HCT116 (cell line): ENCODE results near the gene ABHD5. TPM values are rescaled to one million over a fixed set of nuclear protein-coding genes. Genes with fewer than 3 reads are reported as not detected.

Experiments
- ATAC-seq: fragments of 200-7000 bp; cut with Tn5 transposase; 2 replicates; pipeline ENCODE4 v1.9.1; 2020; ENCODE audit warnings: mild to moderate bottlenecking, moderate library complexity
- BruUV-seq: library from RNA; stranded (reverse); fragments of 400-500 nt; replicated peaks from 2 replicates; lab custom pipeline; 2021; lab: Mats Ljungman, UMichigan
- CTCF ChIA-PET: fragments of 300-600 bp; sonication (Branson Sonifier 250); formaldehyde crosslinking; loops from one replicate; lab custom pipeline; 2021; ENCODE audit warnings: antibody characterized with exemption; lab: Charles Lee
- POLR2A ChIA-PET: fragments of 300-600, 350-600 bp; sonication (Branson Sonifier 250); formaldehyde crosslinking; loops from one replicate; lab custom pipeline; 2021; ENCODE audit warnings: antibody characterized with exemption; lab: Charles Lee
- RAD21 ChIA-PET, 2 experiments: fragments of 300-600 bp; sonication (Branson Sonifier 250); formaldehyde crosslinking; loops; one replicate each; lab custom pipeline; 2023; ENCODE audit warnings: low total read pairs in 2 of 2; ENCODE audit not compliant: uncharacterized antibody in 2 of 2, unreplicated experiment in 2 of 2, low non-redundant PET in 1 of 2; lab: Charles Lee
- DNase-seq: peaks from one replicate; pipeline ENCODE4 v3.0.0-alpha.2; 2010; ENCODE audit warnings: low read depth, low spot score
- H2AFZ ChIP-seq: fragments of 200-600 bp; shearing (Covaris generic), sonication (generic); 2 replicates; pipeline ENCODE4 v1.6.1; 2017; ENCODE audit warnings: low read depth, mixed run types, mixed read lengths, antibody characterized with exemption, low read length; ENCODE audit not compliant: poor library complexity, severe bottlenecking
- H3K27ac ChIP-seq: 2 replicates; pipeline ENCODE4 v1.5.1; 2012; ENCODE audit warnings: low read depth, low read length
- H3K27me3 ChIP-seq: fragments of 200-600 bp; sonication (generic); 2 replicates; pipeline ENCODE4 v1.6.1; 2016; ENCODE audit warnings: mixed run types, low read length, mixed read lengths; ENCODE audit not compliant: insufficient read depth
- H3K36me3 ChIP-seq, 2 experiments: fragments of 200-500 bp in 1 of 2; fragments of 200-600 bp in 1 of 2; sonication (Bioruptor generic) in 1 of 2; sonication (generic) in 1 of 2; 2 replicates each; pipeline versions ENCODE4 v1.5.1 to v1.6.1; 2014 to 2016; ENCODE audit warnings: low read length in 2 of 2, inconsistent platforms in 1 of 2, mixed read lengths in 1 of 2, mixed run types in 1 of 2; ENCODE audit not compliant: insufficient read depth in 2 of 2, control insufficient read depth in 1 of 2
- H3K4me1 ChIP-seq, 2 experiments: fragments of 200-600 bp in 1 of 2; sonication (generic) in 1 of 2; 2 replicates each; pipeline versions ENCODE4 v1.5.1 to v1.6.1; 2012 to 2017; ENCODE audit warnings: low read length in 2 of 2, inconsistent platforms in 1 of 2, mild to moderate bottlenecking in 1 of 2, mixed read lengths in 1 of 2, mixed run types in 1 of 2, moderate library complexity in 1 of 2; ENCODE audit not compliant: insufficient read depth in 2 of 2, control insufficient read depth in 1 of 2
- H3K4me2 ChIP-seq: fragments of 200-600 bp; sonication (generic); 2 replicates; pipeline ENCODE4 v1.6.1; 2017; ENCODE audit warnings: mixed run types, low read length, mixed read lengths
- H3K4me3 ChIP-seq, 2 experiments: fragments of 200-600 bp in 1 of 2; sonication (generic) in 1 of 2; replicated peaks in 1 of 2; 2 replicates each; pipeline ENCODE4 v1.5.1; 2011 to 2016; ENCODE audit warnings: low read length in 2 of 2, control low read depth in 1 of 2, low read depth in 1 of 2, mild to moderate bottlenecking in 1 of 2, mixed read lengths in 1 of 2, mixed run types in 1 of 2
- H3K79me2 ChIP-seq: fragments of 200-600 bp; sonication (generic); 2 replicates; pipeline ENCODE4 v1.6.1; 2017; ENCODE audit warnings: mild to moderate bottlenecking, mixed run types, low read length, moderate library complexity, mixed read lengths; ENCODE audit not compliant: insufficient read depth
- H3K9ac ChIP-seq: fragments of 200-600 bp; sonication (generic); 2 replicates; pipeline ENCODE4 v1.6.1; 2016; ENCODE audit warnings: low read length, mixed read lengths
- H3K9me2 ChIP-seq: fragments of 200-600 bp; sonication (generic), shearing (Covaris generic); 2 replicates; pipeline ENCODE4 v1.6.1; 2017; ENCODE audit warnings: mixed run types, mild to moderate bottlenecking, moderate library complexity; ENCODE audit not compliant: insufficient read depth
- H3K9me3 ChIP-seq, 2 experiments: fragments of 200-500 bp in 1 of 2; fragments of 200-600 bp in 1 of 2; sonication (Bioruptor generic) in 1 of 2; sonication (generic) in 1 of 2; 2 replicates each; pipeline ENCODE4 v1.6.1; 2014 to 2017; ENCODE audit warnings: low read length in 2 of 2, mixed read lengths in 2 of 2, inconsistent platforms in 1 of 2, low read depth in 1 of 2, mild to moderate bottlenecking in 1 of 2, mixed run types in 1 of 2, moderate library complexity in 1 of 2; ENCODE audit not compliant: control insufficient read depth in 1 of 2, insufficient read depth in 1 of 2
- H4K20me1 ChIP-seq: fragments of 200-600 bp; sonication (generic), shearing (Covaris generic); 2 replicates; pipeline ENCODE4 v1.6.1; 2017; ENCODE audit warnings: mixed run types, mild to moderate bottlenecking, moderate library complexity; ENCODE audit not compliant: insufficient read depth
- CEBPB ChIP-seq: IDR thresholded peaks from 2 replicates; pipeline ENCODE4 v1.6.1; 2012; ENCODE audit warnings: low read depth
- EGR1 ChIP-seq: IDR thresholded peaks from 2 replicates; pipeline ENCODE4 v1.6.1; 2012; ENCODE audit warnings: low read depth
- EZH2 ChIP-seq: fragments of 200-600 bp; sonication (generic); IDR thresholded peaks from 2 replicates; pipeline ENCODE4 v1.6.1; 2017; ENCODE audit warnings: antibody characterized with exemption, mixed run types
- JUND ChIP-seq: IDR thresholded peaks from 2 replicates; pipeline ENCODE4 v1.6.1; 2012
- POLR2AphosphoS5 ChIP-seq: IDR thresholded peaks from 2 replicates; pipeline ENCODE4 v1.6.1; 2011; ENCODE audit warnings: mild to moderate bottlenecking, low read depth, low read length, moderate library complexity
- RAD21 ChIP-seq: IDR thresholded peaks from 2 replicates; pipeline ENCODE4 v1.6.1; 2012; ENCODE audit warnings: low read depth, mild to moderate bottlenecking
- SP1 ChIP-seq: IDR thresholded peaks from 2 replicates; pipeline ENCODE4 v1.6.1; 2012; ENCODE audit warnings: low read depth
- ZNF274 ChIP-seq: fragments of 200-500 bp; sonication (Bioruptor generic); IDR thresholded peaks from 2 replicates; pipeline ENCODE4 v1.6.1; 2014; ENCODE audit warnings: mild to moderate bottlenecking, low read depth, low read length, inconsistent platforms
- intact Hi-C: fragments of 100-400 bp; cut with micrococcal nuclease; formaldehyde crosslinking; loops from 2 replicates; pipeline ENCODE4 v1.10.0; 2022
- total RNA-seq: library from RNA; stranded (reverse); gene quantifications from one replicate; pipeline ENCODE4 v1.2.1, GENCODE V29; 2021; ENCODE audit not compliant: unreplicated experiment
- TF ChIP-seq, protein P1 (sequence below): IDR thresholded peaks from 2 replicates; pipeline ENCODE4 v1.6.1; 2012

Gene ABHD5
- total RNA-seq, 1 experiment from 2014 or later: 18.5 TPM

DNA sequence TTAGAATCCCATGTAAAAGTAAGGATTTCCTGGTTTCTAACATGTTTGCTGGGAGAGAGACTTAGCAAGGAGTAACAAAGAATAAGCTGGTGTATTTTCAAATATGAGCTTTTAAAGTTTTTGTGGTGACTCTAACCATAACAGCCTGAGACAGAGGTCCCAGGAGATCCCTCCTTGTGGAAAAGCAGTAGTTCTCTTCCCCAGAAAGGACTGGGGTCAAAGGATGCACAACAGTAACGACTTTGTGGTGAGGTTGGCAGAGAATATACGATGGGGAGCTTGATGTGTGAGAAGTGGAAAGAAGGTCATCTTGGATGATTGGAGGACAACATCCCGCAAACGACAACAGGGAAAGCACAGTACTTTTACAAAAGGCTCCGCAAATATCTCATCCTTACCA lies 38.2 kb downstream of the ABHD5 start:
- H3K27me3 ChIP-seq: no peaks in the 10 kb centered on the region
- no peak for TF ChIP-seq EGR1
- TF ChIP-seq ZNF274: no peak
- TF ChIP-seq SP1: no peak
- H3K9me3 ChIP-seq: no peaks in the 10 kb centered on the region
- DNase-seq (no peak), ATAC-seq (no peak)
- H2AFZ ChIP-seq: no peak overlapping the region
- no peaks in the 10 kb centered on the region for H3K4me1 ChIP-seq
- no peaks in the 10 kb centered on the region for H4K20me1 ChIP-seq
- H3K4me2 ChIP-seq: no peak overlapping the region
- BruUV-seq: no TSS peak
- H3K4me3 ChIP-seq: no peak overlapping the region
- H3K79me2 ChIP-seq: no peaks in the 10 kb centered on the region
- intact Hi-C loops: no loop called here
- no peaks in the 10 kb centered on the region for H3K36me3 ChIP-seq
- ChIA-PET POLR2A (no interaction called here), CTCF (no interaction called here), RAD21 (no interaction called here)
- H3K9ac ChIP-seq: no peak overlapping the region
- no peaks in the 10 kb centered on the region for H3K9me2 ChIP-seq
- H3K27ac ChIP-seq: no peak overlapping the region

DNA sequence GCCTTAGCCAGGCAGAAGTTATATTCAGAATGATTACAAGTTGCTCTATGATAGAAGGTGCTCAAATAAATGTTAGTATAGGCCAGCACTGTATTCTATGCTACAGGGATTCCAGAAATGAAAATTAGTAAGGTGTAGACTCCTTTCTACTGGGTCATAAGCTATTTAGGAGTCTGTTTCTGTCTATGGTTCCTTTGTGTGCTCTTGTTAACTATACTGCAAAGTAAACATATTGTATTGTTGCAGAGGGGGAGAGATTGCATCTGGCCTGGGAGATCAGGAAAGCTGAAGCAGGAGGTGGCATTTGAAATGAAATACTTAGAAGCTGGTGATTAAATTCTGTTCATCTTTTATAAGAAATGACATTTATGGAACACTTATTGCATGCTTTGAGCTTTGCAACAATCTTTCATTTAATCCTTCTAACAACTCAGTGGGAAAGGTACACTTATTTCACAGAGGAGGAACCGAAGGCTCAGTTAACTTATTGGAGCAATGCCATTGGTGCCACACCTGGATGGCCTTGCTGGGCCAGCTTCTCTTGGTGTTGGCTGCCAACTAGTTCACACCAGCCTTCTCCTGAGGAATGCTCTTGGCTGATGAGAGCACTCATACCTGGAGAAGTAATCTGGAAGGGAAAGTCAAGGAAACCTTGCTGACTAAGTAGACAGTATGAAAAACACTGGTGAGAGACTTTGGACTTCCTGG lies 39.1 kb downstream of the ABHD5 start:
- ChIA-PET POLR2A (no interaction called here), RAD21 (no interaction called here), CTCF (no interaction called here)
- intact Hi-C loops: no loop called here
- no peaks in the 10 kb centered on the region for H4K20me1 ChIP-seq
- H3K9me2 ChIP-seq: no peaks in the 10 kb centered on the region
- TF ChIP-seq CEBPB: no peak
- TF ChIP-seq POLR2AphosphoS5: no peak
- TF ChIP-seq JUND: no peak
- no peak for TF ChIP-seq RAD21
- TF ChIP-seq, protein P1, sequence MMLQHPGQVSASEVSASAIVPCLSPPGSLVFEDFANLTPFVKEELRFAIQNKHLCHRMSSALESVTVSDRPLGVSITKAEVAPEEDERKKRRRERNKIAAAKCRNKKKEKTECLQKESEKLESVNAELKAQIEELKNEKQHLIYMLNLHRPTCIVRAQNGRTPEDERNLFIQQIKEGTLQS: no peak
- TF ChIP-seq EZH2: no peak
- DNase-seq (no peak), ATAC-seq (no peak)
- H3K36me3 ChIP-seq: no peaks in the 10 kb centered on the region
- H3K4me3 ChIP-seq: no peak overlapping the region
- H3K9ac ChIP-seq: no peak overlapping the region
- no peaks in the 10 kb centered on the region for H3K79me2 ChIP-seq
- H3K9me3 ChIP-seq: no peaks in the 10 kb centered on the region
- BruUV-seq: no TSS peak
- H3K27me3 ChIP-seq: no peaks in the 10 kb centered on the region
- no peak overlapping the region for H3K27ac ChIP-seq
- no peak overlapping the region for H3K4me2 ChIP-seq
- H3K4me1 ChIP-seq: no peaks in the 10 kb centered on the region
- no peak overlapping the region for H2AFZ ChIP-seq
